Osteoblast (primary cell): ENCODE data around the gene IQCM. TPM values are rescaled to one million over a fixed set of nuclear protein-coding genes. Genes with fewer than 3 reads are reported as not detected.
A peak's percentile ranks its signal among the peaks of the same experiment; 100 is the strongest.

Source experiments
- DNase-seq: peaks from one replicate; pipeline ENCODE4 v3.0.0; 2011; ENCODE audit warnings: low spot score, mixed read lengths; ENCODE audit not compliant: insufficient read length; ENCODE audit errors: missing footprints
- H2AFZ ChIP-seq: 2 replicates; pipeline ENCODE4 v1.6.0; 2011; ENCODE audit warnings: mild to moderate bottlenecking, low read length
- H3K27ac ChIP-seq: 2 replicates; pipeline ENCODE4 v1.5.1; 2011; ENCODE audit warnings: mild to moderate bottlenecking, low read depth, low read length, moderate library complexity
- H3K27me3 ChIP-seq: 2 replicates; pipeline ENCODE4 v1.6.0; 2012; ENCODE audit warnings: mild to moderate bottlenecking, control low read depth, inconsistent platforms, low read length, moderate library complexity; ENCODE audit not compliant: insufficient read depth
- H3K36me3 ChIP-seq: 2 replicates; pipeline ENCODE4 v1.5.1; 2011; ENCODE audit warnings: mild to moderate bottlenecking, low read length, control low read depth, moderate library complexity; ENCODE audit not compliant: insufficient read depth
- H3K4me1 ChIP-seq: 2 replicates; pipeline ENCODE4 v1.5.1; 2011; ENCODE audit warnings: mild to moderate bottlenecking, low read length, control low read depth, moderate library complexity; ENCODE audit not compliant: insufficient read depth
- H3K4me2 ChIP-seq: 2 replicates; pipeline ENCODE4 v1.6.0; 2011; ENCODE audit warnings: mild to moderate bottlenecking, low read length; ENCODE audit not compliant: insufficient read depth
- H3K4me3 ChIP-seq: fragments of 200-600 bp; sonication (generic); 3 replicates; pipeline ENCODE4 v1.5.1; 2012; ENCODE audit warnings: mild to moderate bottlenecking, low read length, inconsistent platforms; ENCODE audit not compliant: insufficient read depth
- H3K79me2 ChIP-seq: 2 replicates; pipeline ENCODE4 v1.6.0; 2012; ENCODE audit warnings: mild to moderate bottlenecking, low read length, control low read depth, inconsistent platforms; ENCODE audit not compliant: insufficient read depth
- H3K9me3 ChIP-seq: 2 replicates; pipeline ENCODE4 v1.5.1; 2011; ENCODE audit warnings: low read depth, low read length, control low read depth
- H4K20me1 ChIP-seq: 2 replicates; pipeline ENCODE4 v1.6.0; 2012; ENCODE audit warnings: mild to moderate bottlenecking, low read length, control low read depth; ENCODE audit not compliant: insufficient read depth
- CTCF ChIP-seq: IDR thresholded peaks from 2 replicates; pipeline ENCODE4 v1.5.1; 2011; ENCODE audit warnings: mild to moderate bottlenecking, low read depth, low read length, moderate library complexity; ENCODE audit errors: extremely low read depth
- total RNA-seq: library from RNA; depleted of rRNA; stranded (reverse); fragments of >200 nt; gene quantifications from 2 replicates; pipeline ENCODE4 v1.2.3, GENCODE V29; 2012

IQCM gene
- total RNA-seq, 1 donor, result not detected

- no peak overlapping the region for H3K4me2 ChIP-seq
- no peaks in the 10 kb centered on the region for H4K20me1 ChIP-seq
- no peaks in the 10 kb centered on the region for H3K79me2 ChIP-seq
- no peaks in the 10 kb centered on the region for H3K4me1 ChIP-seq
- H3K27ac ChIP-seq, result no peak overlapping the region
- H3K36me3 ChIP-seq, result no peaks in the 10 kb centered on the region
- H3K4me3 ChIP-seq, result no peak overlapping the region
- DNase-seq, result no peak
- no peak for TF ChIP-seq CTCF
- no peaks in the 10 kb centered on the region for H3K9me3 ChIP-seq
- no peaks in the 10 kb centered on the region for H3K27me3 ChIP-seq
- no peak overlapping the region for H2AFZ ChIP-seq
Measured at GRCh38 chr4:149676076-149676475, 139.6 kb downstream of the IQCM start.

- no peaks in the 10 kb centered on the region for H3K79me2 ChIP-seq
- H3K27me3 ChIP-seq, result no peaks in the 10 kb centered on the region
- DNase-seq, result no peak
- H3K27ac ChIP-seq, result no peak overlapping the region
- H2AFZ ChIP-seq, result no peak overlapping the region
- no peaks in the 10 kb centered on the region for H3K4me1 ChIP-seq
- no peak overlapping the region for H3K4me2 ChIP-seq
- no peaks in the 10 kb centered on the region for H4K20me1 ChIP-seq
- H3K4me3 ChIP-seq, result no peak overlapping the region
- TF ChIP-seq CTCF, result no peak
- H3K9me3 ChIP-seq, result no peaks in the 10 kb centered on the region
- H3K36me3 ChIP-seq, result no peaks in the 10 kb centered on the region
Measured at GRCh38 chr4:149645790-149646189, 169.9 kb downstream of the IQCM start.

GRCh38 chr4:149638073-149638472 is 177.6 kb downstream of the IQCM start:
- Histone ChIP-seq H3K4me3 (no peak overlapping the region), H3K27me3 (no peaks in the 10 kb centered on the region), H3K36me3 (no peaks in the 10 kb centered on the region), H3K27ac (no peak overlapping the region), H3K4me1 (no peaks in the 10 kb centered on the region), H3K9me3 (no peaks in the 10 kb centered on the region), H3K79me2 (no peaks in the 10 kb centered on the region), H2AFZ (no peak overlapping the region), H3K4me2 (no peak overlapping the region), H4K20me1 (no peaks in the 10 kb centered on the region)
- peak; percentile 54 for DNase-seq
- no peak for TF ChIP-seq CTCF

- no peak for TF ChIP-seq CTCF
- H3K4me1 ChIP-seq, result no peaks in the 10 kb centered on the region
- no peak overlapping the region for H3K4me2 ChIP-seq
- H3K27me3 ChIP-seq, result no peaks in the 10 kb centered on the region
- no peaks in the 10 kb centered on the region for H4K20me1 ChIP-seq
- DNase-seq, result peak; percentile 45
- H2AFZ ChIP-seq, result no peak overlapping the region
- H3K4me3 ChIP-seq, result no peak overlapping the region
- H3K9me3 ChIP-seq, result no peaks in the 10 kb centered on the region
- no peaks in the 10 kb centered on the region for H3K36me3 ChIP-seq
- H3K79me2 ChIP-seq, result no peaks in the 10 kb centered on the region
- H3K27ac ChIP-seq, result no peak overlapping the region
Measured at GRCh38 chr4:149634368-149634767, 181.3 kb downstream of the IQCM start.
